Vagina (tissue), 2 donors: Measurements from ENCODE around the gene RCOR1. TPM values are rescaled to one million over a fixed set of nuclear protein-coding genes. Genes with fewer than 3 reads are reported as not detected.

Experiments
- DNase-seq, 2 donors: peaks; one replicate each; pipeline ENCODE4 v3.0.0-alpha.2; 2017; ENCODE audit errors: extremely low spot score in 2 of 2
- H3K27ac ChIP-seq: fragments of 200-600 bp; sonication (generic); one replicate; pipeline ENCODE4 v1.5.1; 2019
- H3K27me3 ChIP-seq: fragments of 200-600 bp; sonication (generic); one replicate; pipeline ENCODE4 v1.5.1; 2019
- H3K36me3 ChIP-seq, 2 donors: fragments of 200-600 bp; sonication (generic); one replicate each; pipeline ENCODE4 v1.5.1; 2017 to 2019
- H3K4me1 ChIP-seq: fragments of 200-600 bp; sonication (generic); one replicate; pipeline ENCODE4 v1.5.1; 2019
- H3K4me3 ChIP-seq, 2 donors: fragments of 200-600 bp; sonication (generic); 1 replicate in 1 of 2; 2 replicates in 1 of 2; pipeline ENCODE4 v1.5.1; 2016 to 2019
- H3K9me3 ChIP-seq: fragments of 200-600 bp; sonication (generic); one replicate; pipeline ENCODE4 v1.5.1; 2019
- CTCF ChIP-seq, 3 experiments: fragments of 450-650 bp in 2 of 3; fragments of 200-600 bp in 1 of 3; sonication (generic) in 1 of 3; IDR thresholded peaks; one replicate each; pipeline ENCODE4 v1.5.1; 2017 to 2019; ENCODE audit warnings: antibody characterized with exemption in 3 of 3, mild to moderate bottlenecking in 2 of 3, moderate library complexity in 2 of 3
- POLR2A ChIP-seq, 2 donors: fragments of 450-650 bp; IDR thresholded peaks; one replicate each; pipeline ENCODE4 v1.6.1; 2017; ENCODE audit warnings: antibody characterized with exemption in 2 of 2, mild to moderate bottlenecking in 2 of 2, moderate library complexity in 2 of 2
- POLR2AphosphoS5 ChIP-seq, 2 donors: sonication (generic); formaldehyde crosslinking; IDR thresholded peaks; one replicate each; pipeline ENCODE4 v1.9.0; 2017; ENCODE audit warnings: antibody characterized with exemption in 2 of 2, mild to moderate bottlenecking in 2 of 2, low read depth in 1 of 2; ENCODE audit not compliant: insufficient read depth in 1 of 2
- intact Hi-C: fragments of 100-400 bp; cut with DNase I; formaldehyde crosslinking; loops from one replicate; pipeline ENCODE4 v1.15.1; 2023
- total RNA-seq: library from RNA; depleted of rRNA; stranded (reverse); fragments of >200 nt; gene quantifications from one replicate; pipeline ENCODE4 v1.2.3, GENCODE V29; 2016

RCOR1 gene
- total RNA-seq, 1 donor from 2014 or later: 24.3 TPM

GRCh38 chr14:102557434-102558226, 34.8 kb upstream of the RCOR1 start:
- H3K27me3 ChIP-seq: no peaks in the 10 kb centered on the region
- intact Hi-C loops: no loop called here
- peaks cover 11% of the 10 kb centered on the region for H3K4me1 ChIP-seq
- DNase-seq: no peak
- H3K27ac ChIP-seq: no peak overlapping the region
- H3K9me3 ChIP-seq: no peaks in the 10 kb centered on the region
- H3K4me3 ChIP-seq: no peak overlapping the region
- TF ChIP-seq CTCF (IDR thresholded peaks at IDR 0.05) (no peak), POLR2A (IDR thresholded peaks at IDR 0.05) (no peak), POLR2AphosphoS5 (IDR thresholded peaks at IDR 0.05; ENCODE audit: insufficient read depth in 1 of 2, low read depth in 1 of 2) (no peak)
- H3K36me3 ChIP-seq: no peaks in the 10 kb centered on the region

DNA sequence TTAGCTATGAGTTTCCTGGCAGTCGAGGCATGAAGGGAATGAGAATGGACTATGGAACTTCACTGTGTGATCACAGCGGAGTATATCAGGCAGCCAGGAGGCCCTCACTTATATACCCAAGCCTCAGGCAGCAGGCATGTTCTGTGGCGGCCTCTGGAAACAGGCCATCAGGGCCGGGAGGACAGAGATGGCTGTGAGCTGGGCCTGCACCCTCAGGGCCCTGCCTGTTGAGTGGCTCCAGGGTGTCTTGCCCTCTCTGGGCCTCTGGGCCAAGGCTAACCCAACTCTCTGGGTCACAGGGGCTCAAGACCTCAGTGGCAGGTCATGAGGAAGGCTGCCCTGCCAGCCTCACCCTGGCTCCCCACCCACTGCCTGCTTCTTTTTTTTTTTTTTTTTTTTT, 33.9 kb upstream of the RCOR1 start:
- no peak overlapping the region for H3K4me3 ChIP-seq
- DNase-seq: no peak
- peaks cover 11% of the 10 kb centered on the region for H3K4me1 ChIP-seq
- no peaks in the 10 kb centered on the region for H3K36me3 ChIP-seq
- intact Hi-C loops: no loop called here
- H3K27ac ChIP-seq: no peak overlapping the region
- TF ChIP-seq POLR2A (IDR thresholded peaks at IDR 0.05): no peak
- no peaks in the 10 kb centered on the region for H3K27me3 ChIP-seq
- H3K9me3 ChIP-seq: no peaks in the 10 kb centered on the region

GRCh38 chr14:102560458-102561261, 31.8 kb upstream of the RCOR1 start:
- Histone ChIP-seq H3K27me3 (no peaks in the 10 kb centered on the region), H3K4me3 (no peak overlapping the region), H3K9me3 (no peaks in the 10 kb centered on the region), H3K36me3 (no peaks in the 10 kb centered on the region), H3K27ac (no peak overlapping the region), H3K4me1 (peaks cover 4% of the 10 kb centered on the region)
- DNase-seq: no peak
- intact Hi-C loops: no loop called here
- no peak for TF ChIP-seq CTCF (IDR thresholded peaks at IDR 0.05)
- TF ChIP-seq POLR2A (IDR thresholded peaks at IDR 0.05): no peak
- no peak for TF ChIP-seq POLR2AphosphoS5 (IDR thresholded peaks at IDR 0.05; ENCODE audit: insufficient read depth in 1 of 2, low read depth in 1 of 2)

- Histone ChIP-seq H3K36me3 (no peaks in the 10 kb centered on the region), H3K27me3 (no peaks in the 10 kb centered on the region), H3K4me3 (no peak overlapping the region), H3K4me1 (no peaks in the 10 kb centered on the region), H3K27ac (no peak overlapping the region), H3K9me3 (no peaks in the 10 kb centered on the region)
- TF ChIP-seq POLR2A (IDR thresholded peaks at IDR 0.05) (no peak), POLR2AphosphoS5 (IDR thresholded peaks at IDR 0.05; ENCODE audit: insufficient read depth in 1 of 2, low read depth in 1 of 2) (no peak), CTCF (IDR thresholded peaks at IDR 0.05) (no peak)
- no peak for DNase-seq
- intact Hi-C loops: no loop called here
Measured at GRCh38 chr14:102565331-102565887, 27.0 kb upstream of the RCOR1 start.

DNA sequence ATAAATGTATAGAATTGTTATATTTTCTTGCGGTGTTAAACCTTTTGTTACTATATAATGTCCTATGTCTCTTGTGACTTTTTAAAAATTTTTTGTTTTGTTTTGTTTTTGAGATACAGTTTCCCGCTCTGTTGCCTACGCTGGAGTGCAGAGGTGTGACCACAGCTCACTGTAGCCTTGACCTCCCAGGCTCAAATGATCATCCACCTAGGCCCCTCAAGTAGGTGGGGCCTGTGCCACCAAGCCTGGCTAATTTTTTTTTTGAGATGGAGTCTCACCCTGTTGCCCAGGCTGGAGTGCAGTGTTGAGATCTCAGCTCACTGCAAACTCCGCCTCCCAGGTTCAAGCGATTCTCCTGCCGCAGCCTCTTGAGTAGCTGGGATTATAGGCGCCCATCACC, 26.5 kb upstream of the RCOR1 start:
- Histone ChIP-seq H3K27ac (no peak overlapping the region), H3K27me3 (no peaks in the 10 kb centered on the region), H3K9me3 (no peaks in the 10 kb centered on the region), H3K36me3 (no peaks in the 10 kb centered on the region), H3K4me1 (no peaks in the 10 kb centered on the region), H3K4me3 (no peak overlapping the region)
- DNase-seq: no peak
- TF ChIP-seq CTCF (IDR thresholded peaks at IDR 0.05): no peak
- TF ChIP-seq POLR2AphosphoS5 (IDR thresholded peaks at IDR 0.05; ENCODE audit: insufficient read depth in 1 of 2, low read depth in 1 of 2): no peak
- TF ChIP-seq POLR2A (IDR thresholded peaks at IDR 0.05): no peak
- intact Hi-C loops: no loop called here
